ENCODE results near the gene MAN1A2. TPM values are rescaled to one million over a fixed set of nuclear protein-coding genes. Genes with fewer than 3 reads are reported as not detected.

MAN1A2 gene
- total and polyA plus RNA-seq, 8 donors, result 3.5 to 83.2 (median 17.0) TPM

DNA sequence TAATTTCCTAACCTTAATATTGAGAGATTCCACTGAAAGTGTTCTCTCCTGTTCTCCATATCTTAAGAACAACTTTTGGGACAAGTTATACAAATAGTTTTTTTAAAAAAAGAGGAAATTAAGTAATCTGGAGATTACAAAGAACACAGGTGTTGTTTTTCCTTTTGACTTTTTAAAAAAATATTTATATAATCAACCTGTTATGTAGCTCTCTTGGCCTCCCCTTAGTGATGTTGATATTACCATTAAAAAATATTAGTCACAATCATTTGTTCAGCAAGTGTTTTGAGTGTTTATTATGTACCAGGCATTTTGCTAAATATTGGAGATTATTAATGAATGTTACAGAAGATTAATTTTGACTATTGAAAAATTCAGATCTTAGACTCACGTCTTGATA, 8.1 kb downstream of the MAN1A2 start:
- no peaks in the 10 kb centered on the region for H3K27me3 ChIP-seq
- whole genome bisulfite sequencing, 5 donors, result 83 to 96% (median 94%) methylated on average over 1 of the region's 1 CpG
- no peak overlapping the region for H3K27ac ChIP-seq
- H3K36me3 ChIP-seq, result no peaks in the 10 kb centered on the region
- intact Hi-C loops (cut with DNase I; ENCODE audit: low total_unique reads), result no loop called here
- no peak for DNase-seq
- H3K9me3 ChIP-seq, result no peaks in the 10 kb centered on the region
- H3K4me1 ChIP-seq, result peaks cover 15 to 54% (median 27%) of the 10 kb centered on the region in 4 donors
- H3K4me3 ChIP-seq, result no peak overlapping the region
- TF ChIP-seq, protein P1, sequence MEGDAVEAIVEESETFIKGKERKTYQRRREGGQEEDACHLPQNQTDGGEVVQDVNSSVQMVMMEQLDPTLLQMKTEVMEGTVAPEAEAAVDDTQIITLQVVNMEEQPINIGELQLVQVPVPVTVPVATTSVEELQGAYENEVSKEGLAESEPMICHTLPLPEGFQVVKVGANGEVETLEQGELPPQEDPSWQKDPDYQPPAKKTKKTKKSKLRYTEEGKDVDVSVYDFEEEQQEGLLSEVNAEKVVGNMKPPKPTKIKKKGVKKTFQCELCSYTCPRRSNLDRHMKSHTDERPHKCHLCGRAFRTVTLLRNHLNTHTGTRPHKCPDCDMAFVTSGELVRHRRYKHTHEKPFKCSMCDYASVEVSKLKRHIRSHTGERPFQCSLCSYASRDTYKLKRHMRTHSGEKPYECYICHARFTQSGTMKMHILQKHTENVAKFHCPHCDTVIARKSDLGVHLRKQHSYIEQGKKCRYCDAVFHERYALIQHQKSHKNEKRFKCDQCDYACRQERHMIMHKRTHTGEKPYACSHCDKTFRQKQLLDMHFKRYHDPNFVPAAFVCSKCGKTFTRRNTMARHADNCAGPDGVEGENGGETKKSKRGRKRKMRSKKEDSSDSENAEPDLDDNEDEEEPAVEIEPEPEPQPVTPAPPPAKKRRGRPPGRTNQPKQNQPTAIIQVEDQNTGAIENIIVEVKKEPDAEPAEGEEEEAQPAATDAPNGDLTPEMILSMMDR (IDR thresholded peaks at IDR 0.05), result no peak
- no peak for TF ChIP-seq POLR2A (IDR thresholded peaks at IDR 0.05)
- no peak for TF ChIP-seq EP300 (IDR thresholded peaks at IDR 0.05)
- no peak for TF ChIP-seq POLR2AphosphoS5 (IDR thresholded peaks at IDR 0.05)

DNA sequence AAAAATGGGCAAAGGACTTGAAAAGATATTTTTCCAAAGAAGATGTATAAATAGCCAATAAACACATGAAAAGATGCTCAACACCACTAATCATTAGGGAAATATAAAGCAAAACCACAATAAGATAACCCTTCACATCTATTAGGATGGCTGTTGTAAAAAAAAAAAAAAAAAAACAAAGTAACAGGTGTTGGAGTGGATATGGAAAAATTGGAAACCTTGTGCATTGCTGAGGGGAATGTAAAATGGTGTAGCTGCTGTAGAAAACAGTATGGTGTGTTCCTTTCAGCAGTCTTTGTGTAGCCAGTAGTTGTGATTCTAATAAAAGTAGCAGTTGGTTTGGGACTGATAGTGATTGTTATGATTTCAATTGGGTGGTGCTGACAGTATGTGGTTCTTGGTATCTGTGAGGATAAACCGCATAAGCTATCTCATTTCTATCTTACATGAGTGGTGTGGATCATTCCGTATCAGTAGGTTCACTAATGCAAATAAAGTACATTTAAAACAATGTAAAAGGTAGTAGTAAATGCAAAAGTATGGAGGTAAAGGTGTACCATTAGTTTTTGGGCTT, 19.9 kb downstream of the MAN1A2 start:
- intact Hi-C loops (cut with DNase I; ENCODE audit: low total_unique reads), result no loop called here
- WGBS, 5 donors, result 74 to 91% (median 80%) methylated on average over 2 of the region's 2 CpGs

DNA sequence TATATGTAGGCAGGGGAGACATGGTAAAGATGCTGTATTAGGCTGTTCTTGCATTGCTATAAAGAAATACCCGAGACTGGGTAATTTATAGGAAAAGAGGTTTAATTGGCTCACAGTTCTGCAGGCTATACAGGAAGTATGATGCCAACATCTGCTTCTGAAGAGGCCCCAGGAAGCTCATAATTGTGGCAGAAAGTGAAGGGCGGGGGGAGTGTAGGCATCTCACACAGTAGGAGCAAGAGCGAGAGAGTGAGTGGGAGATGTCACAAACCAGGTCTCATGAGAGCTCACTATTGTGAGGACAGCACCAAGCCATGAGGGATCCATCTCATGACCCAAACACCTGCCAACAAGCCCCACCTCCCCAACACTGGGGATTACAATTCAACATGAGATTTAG, 21.1 kb downstream of the MAN1A2 start:
- no peaks in the 10 kb centered on the region for H3K27me3 ChIP-seq
- TF ChIP-seq POLR2AphosphoS5 (IDR thresholded peaks at IDR 0.05) (no peak), EP300 (IDR thresholded peaks at IDR 0.05) (no peak), POLR2A (IDR thresholded peaks at IDR 0.05) (no peak)
- TF ChIP-seq, protein P1 (IDR thresholded peaks at IDR 0.05), result no peak
- no peaks in the 10 kb centered on the region for H3K36me3 ChIP-seq
- no peak overlapping the region for H3K27ac ChIP-seq
- DNase-seq, result no peak
- H3K9me3 ChIP-seq, result peaks cover 0 to 11% (median 2%) of the 10 kb centered on the region in 4 donors
- no peak overlapping the region for H3K4me3 ChIP-seq
- WGBS, 5 donors, result 91 to 94% (median 92%) methylated on average over 3 of the region's 3 CpGs
- H3K4me1 ChIP-seq, result peaks cover 0 to 64% (median 23%) of the 10 kb centered on the region in 4 donors
- intact Hi-C loops (cut with DNase I; ENCODE audit: low total_unique reads), result no loop called here

More for the DNA sequence above, 19.9 kb downstream of the MAN1A2 start:
- peaks cover 0 to 52% (median 18%) of the 10 kb centered on the region in 4 donors for H3K4me1 ChIP-seq
- H3K36me3 ChIP-seq, result no peaks in the 10 kb centered on the region
- TF ChIP-seq EP300 (IDR thresholded peaks at IDR 0.05) (no peak), POLR2AphosphoS5 (IDR thresholded peaks at IDR 0.05) (no peak), POLR2A (IDR thresholded peaks at IDR 0.05) (no peak)
- TF ChIP-seq, protein P1 (IDR thresholded peaks at IDR 0.05), result no peak
- no peak overlapping the region for H3K4me3 ChIP-seq
- no peak for DNase-seq
- peaks cover 0 to 17% (median 2%) of the 10 kb centered on the region in 4 donors for H3K9me3 ChIP-seq
- no peaks in the 10 kb centered on the region for H3K27me3 ChIP-seq
- H3K27ac ChIP-seq, result no peak overlapping the region

DNA sequence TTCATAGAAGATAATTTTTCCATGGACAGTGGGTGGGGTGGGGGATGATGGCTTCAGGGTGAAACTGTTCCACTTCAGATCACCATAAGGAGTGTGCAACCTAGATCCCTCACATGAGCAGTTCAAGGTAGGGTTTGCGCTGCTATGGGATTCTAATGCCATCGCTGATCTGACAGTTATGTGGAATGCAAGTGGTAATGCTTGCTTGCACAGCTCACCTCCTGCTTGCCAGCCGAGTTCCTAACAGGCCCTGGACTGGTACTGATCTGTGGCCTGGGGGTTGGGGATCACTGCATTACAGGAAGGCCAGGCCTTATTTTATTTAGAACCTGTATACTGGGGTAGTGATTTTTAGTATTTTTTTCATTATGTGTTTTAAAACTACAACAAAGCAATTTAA, 22.0 kb downstream of the MAN1A2 start:
- Histone ChIP-seq H3K4me1 (peaks cover 0 to 64% (median 23%) of the 10 kb centered on the region in 4 donors), H3K4me3 (no peak overlapping the region), H3K27me3 (no peaks in the 10 kb centered on the region), H3K9me3 (peaks cover 0 to 2% (median under 1%) of the 10 kb centered on the region in 4 donors), H3K27ac (no peak overlapping the region), H3K36me3 (no peaks in the 10 kb centered on the region)
- 80 to 90% (median 82%) methylated on average over 3 of the region's 3 CpGs for WGBS, 5 donors
- no peak for DNase-seq
- TF ChIP-seq POLR2AphosphoS5 (IDR thresholded peaks at IDR 0.05), result no peak
- TF ChIP-seq, protein P1 (IDR thresholded peaks at IDR 0.05), result no peak
- no peak for TF ChIP-seq POLR2A (IDR thresholded peaks at IDR 0.05)
- no peak for TF ChIP-seq EP300 (IDR thresholded peaks at IDR 0.05)
- intact Hi-C loops (cut with DNase I; ENCODE audit: low total_unique reads), result no loop called here
